Mesendoderm (in vitro differentiated cells): ENCODE measurements around the gene B3GALNT2.
A peak's percentile ranks its signal among the peaks of the same experiment; 100 is the strongest.

Experiments used
- DNase-seq: peaks from one replicate; pipeline ENCODE4 v3.0.0; 2013
- H2AK5ac ChIP-seq: 2 replicates; pipeline ENCODE4 v1.6.1; 2013; ENCODE audit warnings: low read length, inconsistent platforms
- H2BK120ac ChIP-seq: 2 replicates; pipeline ENCODE4 v1.6.1; 2013; ENCODE audit warnings: low read depth, mild to moderate bottlenecking, low read length, moderate library complexity, mixed read lengths
- H2BK15ac ChIP-seq: replicated peaks from 2 replicates; pipeline ENCODE4 v1.6.1; 2013; ENCODE audit warnings: low read depth, mild to moderate bottlenecking, moderate library complexity
- H2BK5ac ChIP-seq: 2 replicates; pipeline ENCODE4 v1.6.1; 2013; ENCODE audit warnings: low read length, inconsistent platforms
- H3K18ac ChIP-seq: 2 replicates; pipeline ENCODE4 v1.6.1; 2013; ENCODE audit warnings: mild to moderate bottlenecking, low read length, mixed read lengths
- H3K23ac ChIP-seq: one replicate; pipeline ENCODE4 v1.6.1; 2013; ENCODE audit warnings: low read length
- H3K27ac ChIP-seq: 2 replicates; pipeline ENCODE4 v1.5.1; 2013; ENCODE audit warnings: low read depth, mild to moderate bottlenecking, inconsistent platforms, low read length, moderate library complexity
- H3K27me3 ChIP-seq: 2 replicates; pipeline ENCODE4 v1.6.1; 2013; ENCODE audit warnings: low read length, control low read depth, mild to moderate bottlenecking, inconsistent platforms; ENCODE audit not compliant: insufficient read depth, poor library complexity
- H3K36me3 ChIP-seq: 2 replicates; pipeline ENCODE4 v1.6.1; 2013; ENCODE audit warnings: low read length, inconsistent platforms; ENCODE audit not compliant: control insufficient read depth, insufficient read depth
- H3K4ac ChIP-seq: one replicate; pipeline ENCODE4 v1.6.1; 2013; ENCODE audit warnings: low read depth, mild to moderate bottlenecking, low read length, moderate library complexity
- H3K4me1 ChIP-seq: 2 replicates; pipeline ENCODE4 v1.6.1; 2013; ENCODE audit warnings: low read depth, low read length, inconsistent platforms; ENCODE audit not compliant: control insufficient read depth
- H3K4me2 ChIP-seq: 2 replicates; pipeline ENCODE4 v1.6.1; 2013; ENCODE audit warnings: low read length
- H3K4me3 ChIP-seq: 2 replicates; pipeline ENCODE4 v1.5.1; 2013; ENCODE audit warnings: mild to moderate bottlenecking, low read length
- H3K56ac ChIP-seq: one replicate; pipeline ENCODE4 v1.6.1; 2013; ENCODE audit warnings: low read length
- H3K79me1 ChIP-seq: 2 replicates; pipeline ENCODE4 v1.6.1; 2013; ENCODE audit warnings: low read length, inconsistent platforms
- H3K79me2 ChIP-seq: 2 replicates; pipeline ENCODE4 v1.6.1; 2013; ENCODE audit warnings: mild to moderate bottlenecking, low read length; ENCODE audit not compliant: control insufficient read depth, insufficient read depth
- H3K9ac ChIP-seq: 2 replicates; pipeline ENCODE4 v1.6.1; 2013; ENCODE audit warnings: low read length, inconsistent platforms
- H4K5ac ChIP-seq: one replicate; pipeline ENCODE4 v1.6.1; 2013; ENCODE audit warnings: low read length
- H4K8ac ChIP-seq: one replicate; pipeline ENCODE4 v1.6.1; 2013; ENCODE audit warnings: low read depth, mild to moderate bottlenecking, control low read depth, low read length, moderate library complexity
- WGBS: extraction: QIAGEN DNeasy Blood & Tissue Kit; methylation state at CpG from one replicate; pipeline ENCODE4 v1.1.7; 2013; ENCODE audit warnings: low lambda C conversion rate, missing lambda C conversion rate; ENCODE audit not compliant: insufficient coverage; ENCODE audit errors: extremely low coverage; 5-methylcytosine and 5-hydroxymethylcytosine counted together

B3GALNT2 gene

GRCh38 chr1:235417086-235417697 lies 87.1 kb downstream of the B3GALNT2 start:
- H3K23ac ChIP-seq, result no peak overlapping the region
- H3K27ac ChIP-seq, result no peak overlapping the region
- no peak overlapping the region for H3K56ac ChIP-seq
- no peak overlapping the region for H3K18ac ChIP-seq
- no peaks in the 10 kb centered on the region for H3K27me3 ChIP-seq
- H2BK5ac ChIP-seq, result no peak overlapping the region
- H3K4me1 ChIP-seq, result no peaks in the 10 kb centered on the region
- no peak overlapping the region for H3K4me3 ChIP-seq
- H2BK15ac ChIP-seq, result no peak overlapping the region
- H3K4me2 ChIP-seq, result no peak overlapping the region
- peak; percentile 76 for DNase-seq
- no peak overlapping the region for H4K5ac ChIP-seq
- no peak overlapping the region for H3K9ac ChIP-seq
- H3K4ac ChIP-seq, result no peak overlapping the region
- no CpG with 5 or more reads among the region's 8 CpGs for whole genome bisulfite sequencing
- H4K8ac ChIP-seq, result no peak overlapping the region
- no peak overlapping the region for H2AK5ac ChIP-seq
- peaks cover 2% of the 10 kb centered on the region for H3K79me2 ChIP-seq
- H3K36me3 ChIP-seq, result no peaks in the 10 kb centered on the region
- peaks cover 2% of the 10 kb centered on the region for H3K79me1 ChIP-seq
- H2BK120ac ChIP-seq, result no peak overlapping the region

- H3K36me3 ChIP-seq, result no peaks in the 10 kb centered on the region
- H3K4me3 ChIP-seq, result no peak overlapping the region
- no peak overlapping the region for H3K4me2 ChIP-seq
- H3K79me1 ChIP-seq, result peaks cover 2% of the 10 kb centered on the region
- no peak overlapping the region for H2BK15ac ChIP-seq
- H3K79me2 ChIP-seq, result peaks cover 2% of the 10 kb centered on the region
- H3K56ac ChIP-seq, result no peak overlapping the region
- no peak overlapping the region for H3K27ac ChIP-seq
- H3K4me1 ChIP-seq, result no peaks in the 10 kb centered on the region
- H3K27me3 ChIP-seq, result no peaks in the 10 kb centered on the region
- WGBS, result no CpG with 5 or more reads among the region's 1 CpG
- H2AK5ac ChIP-seq, result no peak overlapping the region
- no peak overlapping the region for H3K4ac ChIP-seq
- no peak overlapping the region for H2BK120ac ChIP-seq
- H4K8ac ChIP-seq, result no peak overlapping the region
- no peak overlapping the region for H3K18ac ChIP-seq
- no peak overlapping the region for H4K5ac ChIP-seq
- H3K23ac ChIP-seq, result no peak overlapping the region
- DNase-seq, result no peak
- no peak overlapping the region for H2BK5ac ChIP-seq
- H3K9ac ChIP-seq, result no peak overlapping the region
Measured at GRCh38 chr1:235416662-235417049, 87.6 kb downstream of the B3GALNT2 start.

GRCh38 chr1:235415008-235415904 lies 89.0 kb downstream of the B3GALNT2 start:
- Histone ChIP-seq H2AK5ac (no peak overlapping the region), H3K4me1 (no peaks in the 10 kb centered on the region), H3K79me2 (peaks cover 2% of the 10 kb centered on the region), H3K18ac (no peak overlapping the region), H3K23ac (no peak overlapping the region), H2BK5ac (no peak overlapping the region), H4K8ac (no peak overlapping the region), H3K27me3 (no peaks in the 10 kb centered on the region), H3K4me2 (no peak overlapping the region), H3K4ac (no peak overlapping the region), H3K4me3 (no peak overlapping the region), H4K5ac (no peak overlapping the region), H3K36me3 (no peaks in the 10 kb centered on the region), H3K79me1 (peaks cover 2% of the 10 kb centered on the region), H3K56ac (no peak overlapping the region), H2BK120ac (no peak overlapping the region), H2BK15ac (no peak overlapping the region), H3K9ac (no peak overlapping the region), H3K27ac (no peak overlapping the region)
- WGBS, result no CpG with 5 or more reads among the region's 7 CpGs
- DNase-seq, result peak; percentile 86

- H3K4me1 ChIP-seq, result no peaks in the 10 kb centered on the region
- H3K79me1 ChIP-seq, result no peaks in the 10 kb centered on the region
- no peak overlapping the region for H2AK5ac ChIP-seq
- peak; percentile 33 for DNase-seq
- no peaks in the 10 kb centered on the region for H3K36me3 ChIP-seq
- H3K23ac ChIP-seq, result no peak overlapping the region
- WGBS, result no CpG with 5 or more reads among the region's 5 CpGs
- no peak overlapping the region for H3K56ac ChIP-seq
- H2BK120ac ChIP-seq, result no peak overlapping the region
- H2BK15ac ChIP-seq, result no peak overlapping the region
- no peak overlapping the region for H3K4me3 ChIP-seq
- H3K27me3 ChIP-seq, result no peaks in the 10 kb centered on the region
- H4K8ac ChIP-seq, result no peak overlapping the region
- H2BK5ac ChIP-seq, result no peak overlapping the region
- H3K4ac ChIP-seq, result no peak overlapping the region
- H3K79me2 ChIP-seq, result no peaks in the 10 kb centered on the region
- H3K4me2 ChIP-seq, result no peak overlapping the region
- H3K18ac ChIP-seq, result no peak overlapping the region
- H3K27ac ChIP-seq, result no peak overlapping the region
- H3K9ac ChIP-seq, result no peak overlapping the region
- H4K5ac ChIP-seq, result no peak overlapping the region
Measured at GRCh38 chr1:235411489-235412486, 92.5 kb downstream of the B3GALNT2 start.

- Histone ChIP-seq H2AK5ac (no peak overlapping the region), H2BK120ac (no peak overlapping the region), H3K4me2 (no peak overlapping the region), H3K27ac (no peak overlapping the region), H2BK5ac (no peak overlapping the region), H3K4ac (no peak overlapping the region), H2BK15ac (no peak overlapping the region), H3K4me3 (no peak overlapping the region), H3K36me3 (no peaks in the 10 kb centered on the region), H3K4me1 (no peaks in the 10 kb centered on the region), H3K9ac (no peak overlapping the region), H4K5ac (no peak overlapping the region), H4K8ac (no peak overlapping the region), H3K79me1 (no peaks in the 10 kb centered on the region), H3K27me3 (no peaks in the 10 kb centered on the region), H3K79me2 (no peaks in the 10 kb centered on the region), H3K23ac (no peak overlapping the region), H3K18ac (no peak overlapping the region), H3K56ac (no peak overlapping the region)
- no CpG with 5 or more reads among the region's 5 CpGs for WGBS
- no peak for DNase-seq
Measured at GRCh38 chr1:235410467-235410866, 93.8 kb downstream of the B3GALNT2 start.
